GM06990 (cell line): ENCODE data around the gene TMEM248.

Experiments used
- DNase-seq: peaks from one replicate; pipeline ENCODE4 v3.0.0-alpha.2; 2011; ENCODE audit not compliant: insufficient read length; ENCODE audit errors: extremely low read depth
- H3K27me3 ChIP-seq: replicated peaks from 2 replicates; pipeline ENCODE4 v1.6.0; 2011; ENCODE audit warnings: low read length; ENCODE audit not compliant: control insufficient read depth, insufficient read depth
- H3K36me3 ChIP-seq: 2 replicates; pipeline ENCODE4 v1.5.1; 2011; ENCODE audit warnings: low read length; ENCODE audit not compliant: control insufficient read depth, insufficient read depth
- H3K4me3 ChIP-seq: replicated peaks from 2 replicates; pipeline ENCODE4 v1.5.1; 2011; ENCODE audit warnings: low read depth, mild to moderate bottlenecking, control low read depth, low read length
- TF ChIP-seq, protein P1 (sequence below): IDR thresholded peaks from 2 replicates; pipeline ENCODE4 v1.5.1; 2011; ENCODE audit warnings: low read length, control low read depth, mild to moderate bottlenecking, inconsistent platforms; ENCODE audit not compliant: insufficient read depth, poor library complexity, severe bottlenecking

Gene TMEM248

DNA sequence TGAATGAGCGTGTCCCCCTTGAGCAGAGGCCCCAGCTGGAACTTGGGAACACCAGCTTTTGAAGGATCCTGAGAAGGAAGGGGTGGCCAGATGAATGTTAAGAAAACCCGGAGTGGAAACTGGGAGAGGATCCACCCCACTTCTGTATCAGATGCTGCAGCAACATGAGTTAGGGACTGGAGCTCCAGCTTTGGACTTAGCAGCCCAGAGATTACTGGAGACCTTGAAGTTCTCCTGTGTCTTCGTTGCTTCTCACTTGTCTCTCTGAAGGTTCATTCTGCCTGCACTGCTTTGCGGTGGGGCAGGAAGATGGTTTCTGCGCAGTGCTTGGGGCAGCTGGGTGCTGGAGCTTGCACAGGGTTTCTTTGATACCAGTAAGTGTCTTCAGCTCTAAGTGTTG, 9.3 kb downstream of the TMEM248 start:
- H3K27me3 ChIP-seq: no peaks in the 10 kb centered on the region
- DNase-seq: no peak
- TF ChIP-seq, protein P1, sequence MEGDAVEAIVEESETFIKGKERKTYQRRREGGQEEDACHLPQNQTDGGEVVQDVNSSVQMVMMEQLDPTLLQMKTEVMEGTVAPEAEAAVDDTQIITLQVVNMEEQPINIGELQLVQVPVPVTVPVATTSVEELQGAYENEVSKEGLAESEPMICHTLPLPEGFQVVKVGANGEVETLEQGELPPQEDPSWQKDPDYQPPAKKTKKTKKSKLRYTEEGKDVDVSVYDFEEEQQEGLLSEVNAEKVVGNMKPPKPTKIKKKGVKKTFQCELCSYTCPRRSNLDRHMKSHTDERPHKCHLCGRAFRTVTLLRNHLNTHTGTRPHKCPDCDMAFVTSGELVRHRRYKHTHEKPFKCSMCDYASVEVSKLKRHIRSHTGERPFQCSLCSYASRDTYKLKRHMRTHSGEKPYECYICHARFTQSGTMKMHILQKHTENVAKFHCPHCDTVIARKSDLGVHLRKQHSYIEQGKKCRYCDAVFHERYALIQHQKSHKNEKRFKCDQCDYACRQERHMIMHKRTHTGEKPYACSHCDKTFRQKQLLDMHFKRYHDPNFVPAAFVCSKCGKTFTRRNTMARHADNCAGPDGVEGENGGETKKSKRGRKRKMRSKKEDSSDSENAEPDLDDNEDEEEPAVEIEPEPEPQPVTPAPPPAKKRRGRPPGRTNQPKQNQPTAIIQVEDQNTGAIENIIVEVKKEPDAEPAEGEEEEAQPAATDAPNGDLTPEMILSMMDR: no peak
- H3K4me3 ChIP-seq: no peak overlapping the region
- peaks cover 8% of the 10 kb centered on the region for H3K36me3 ChIP-seq

DNA sequence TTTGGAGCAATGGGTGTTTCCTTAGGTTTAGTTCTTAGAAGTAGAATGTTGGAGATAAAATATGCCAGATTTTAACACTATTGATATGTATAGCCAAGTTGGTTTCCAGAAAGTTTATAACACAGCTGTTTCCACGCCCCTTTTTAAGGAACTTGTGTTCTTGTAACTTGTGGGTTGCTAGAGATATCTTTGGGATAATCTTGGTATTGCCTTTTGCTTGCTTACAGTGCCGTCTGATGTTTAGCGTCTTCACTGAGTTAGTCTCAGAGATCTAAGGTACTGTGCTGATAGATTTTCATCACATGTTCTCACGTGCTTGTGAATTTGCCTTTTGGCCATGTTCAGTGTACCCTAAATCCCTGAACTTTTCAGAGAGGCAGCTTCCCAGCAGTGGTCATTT, 12.4 kb downstream of the TMEM248 start:
- Histone ChIP-seq H3K4me3 (no peak overlapping the region), H3K27me3 (no peaks in the 10 kb centered on the region), H3K36me3 (peaks cover 6% of the 10 kb centered on the region)
- TF ChIP-seq, protein P1: no peak
- DNase-seq: no peak

GRCh38 chr7:66937940-66938339, 16.9 kb downstream of the TMEM248 start:
- Histone ChIP-seq H3K27me3 (no peaks in the 10 kb centered on the region), H3K4me3 (no peak overlapping the region), H3K36me3 (peaks cover 4% of the 10 kb centered on the region)
- no peak for DNase-seq
- TF ChIP-seq, protein P1: no peak

GRCh38 chr7:66939325-66939724, 18.3 kb downstream of the TMEM248 start:
- DNase-seq: no peak
- TF ChIP-seq, protein P1: no peak
- no peak overlapping the region for H3K4me3 ChIP-seq
- H3K36me3 ChIP-seq: peaks cover 4% of the 10 kb centered on the region
- H3K27me3 ChIP-seq: no peaks in the 10 kb centered on the region

DNA sequence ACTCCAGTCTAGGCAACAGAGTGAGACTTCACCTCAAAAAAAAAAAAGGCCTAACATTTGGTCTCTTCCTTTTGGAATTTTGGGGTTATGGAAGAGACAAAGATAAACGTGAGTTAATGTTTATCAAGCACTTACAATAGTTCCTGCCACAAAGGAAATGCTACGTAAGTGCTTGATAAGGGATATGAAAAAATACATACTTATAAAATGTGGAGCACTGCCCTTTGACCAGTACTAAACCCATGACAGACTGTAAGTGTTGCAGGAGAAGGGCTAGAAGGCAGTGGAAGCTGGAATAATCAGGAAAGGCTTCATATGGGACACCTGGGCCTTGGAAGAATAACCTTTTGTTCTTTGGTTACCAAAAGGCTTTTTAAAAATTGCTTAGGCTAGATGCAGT, 25.5 kb downstream of the TMEM248 start:
- H3K4me3 ChIP-seq: no peak overlapping the region
- TF ChIP-seq, protein P1: no peak
- DNase-seq: no peak
- peaks cover 18% of the 10 kb centered on the region for H3K36me3 ChIP-seq
- H3K27me3 ChIP-seq: no peaks in the 10 kb centered on the region

GRCh38 chr7:66948480-66949109, 27.6 kb downstream of the TMEM248 start:
- Histone ChIP-seq H3K27me3 (no peaks in the 10 kb centered on the region), H3K4me3 (no peak overlapping the region), H3K36me3 (peaks cover 27% of the 10 kb centered on the region)
- DNase-seq: no peak
- TF ChIP-seq, protein P1: no peak
